Glomerular visceral epithelial cell (primary cell): Measurements from ENCODE around the gene ERBB4.
A peak's percentile ranks its signal among the peaks of the same experiment; 100 is the strongest.

ENCODE experiments used
- DNase-seq: peaks from one replicate; pipeline ENCODE4 v3.0.0-alpha.2; 2016; ENCODE audit errors: extremely low spot score

Gene ERBB4

DNA sequence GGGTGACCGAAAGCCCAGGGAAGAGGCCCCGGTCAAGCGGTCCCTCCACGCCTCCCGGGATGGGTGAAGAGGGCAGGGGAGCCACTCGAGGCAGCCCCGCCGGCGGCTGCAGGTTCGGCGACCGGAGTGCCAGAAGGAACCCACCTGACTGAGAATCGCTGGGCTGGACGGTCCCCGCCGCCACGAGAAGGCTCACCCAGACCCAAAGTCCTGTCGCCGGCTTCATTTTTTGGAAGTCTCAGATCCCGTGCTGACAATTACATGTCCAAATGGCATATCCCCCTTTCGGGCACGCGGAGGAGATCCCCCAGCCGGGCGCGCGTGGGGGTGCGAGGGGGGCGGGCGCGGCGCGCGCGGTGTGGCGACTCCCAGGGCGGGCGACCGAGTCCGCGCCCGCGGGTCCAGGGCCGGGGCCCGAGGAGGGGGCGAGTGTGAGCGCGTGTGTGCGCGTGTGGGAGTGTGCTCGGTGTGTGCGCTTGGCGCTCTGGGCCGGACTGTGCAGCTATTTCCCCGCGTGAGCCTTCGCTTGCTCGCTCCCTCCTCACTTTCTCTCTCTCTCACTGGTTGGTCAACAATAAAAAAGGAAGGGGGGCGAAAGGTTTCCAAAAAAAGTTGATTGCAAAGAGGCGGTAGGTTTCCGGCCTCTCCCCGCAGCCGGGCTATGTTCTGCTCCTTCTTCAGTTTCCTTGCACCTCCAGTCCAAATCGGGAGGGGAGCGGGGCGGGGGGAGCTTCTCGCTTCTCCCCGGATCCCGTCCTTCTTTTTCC is at the start of gene ERBB4:
ERBB4 (minus strand) TSS at position 498 of the 767 bp plus-strand sequence; CDS start at position 226, 272 bp downstream.
- peak; percentile 20 for DNase-seq

DNA sequence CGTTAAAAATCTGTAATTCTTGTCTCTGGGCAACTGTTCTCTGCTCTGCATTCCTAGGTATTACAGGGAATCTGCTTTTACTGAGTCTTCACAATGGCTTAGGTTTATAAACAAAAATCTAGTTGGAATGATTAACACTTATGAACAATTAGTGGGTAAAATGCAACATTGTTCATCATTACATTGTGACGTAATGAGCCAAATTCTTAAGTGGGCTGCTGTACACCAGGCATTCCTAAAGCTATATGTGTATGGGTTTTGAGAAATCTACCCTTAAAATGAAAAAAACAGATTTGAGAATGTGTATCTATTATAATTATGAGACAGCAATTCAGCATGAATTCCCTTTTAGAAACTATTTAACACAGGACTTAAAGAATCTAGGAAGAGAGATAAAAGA is 41.5 kb upstream of the ERBB4 start:
- DNase-seq: no peak

DNA sequence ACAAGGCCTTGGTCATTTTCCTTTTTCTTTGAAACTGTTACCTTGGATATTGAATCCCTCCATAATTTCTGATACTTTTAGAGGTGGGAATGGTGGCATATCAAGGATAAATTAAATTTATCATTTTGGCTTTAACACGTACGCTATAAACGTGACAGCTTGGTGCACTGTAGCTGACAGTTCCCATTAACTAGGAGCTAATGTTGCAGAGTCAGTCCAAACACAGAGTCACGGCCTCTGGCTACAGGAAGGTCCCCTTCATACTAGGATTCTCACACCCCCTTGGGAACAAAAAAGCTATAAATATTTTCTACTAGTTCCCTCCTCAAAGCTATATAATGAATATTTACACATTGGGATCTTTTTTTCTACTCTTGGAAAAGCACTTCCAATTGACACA is 17.7 kb upstream of the ERBB4 start:
- no peak for DNase-seq

DNA sequence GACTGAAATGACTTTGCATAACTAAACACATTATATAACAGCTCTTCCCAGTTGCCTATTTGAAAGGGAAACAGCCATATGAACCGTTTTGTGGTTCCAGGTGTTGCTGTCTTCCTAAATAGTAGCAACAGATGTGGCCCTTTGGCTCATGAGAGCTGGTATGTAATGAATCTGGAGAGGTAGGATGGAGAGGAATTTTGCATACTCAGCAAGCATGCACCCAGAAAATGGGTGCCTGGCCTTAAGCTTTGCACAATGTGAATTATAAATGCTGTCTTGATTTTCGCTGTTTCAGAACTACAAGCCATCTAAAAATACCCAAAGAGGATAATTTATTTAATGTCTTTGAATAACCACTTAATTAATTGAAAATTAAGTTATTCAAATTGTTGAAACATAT is 15.6 kb upstream of the ERBB4 start:
- DNase-seq: no peak

DNA sequence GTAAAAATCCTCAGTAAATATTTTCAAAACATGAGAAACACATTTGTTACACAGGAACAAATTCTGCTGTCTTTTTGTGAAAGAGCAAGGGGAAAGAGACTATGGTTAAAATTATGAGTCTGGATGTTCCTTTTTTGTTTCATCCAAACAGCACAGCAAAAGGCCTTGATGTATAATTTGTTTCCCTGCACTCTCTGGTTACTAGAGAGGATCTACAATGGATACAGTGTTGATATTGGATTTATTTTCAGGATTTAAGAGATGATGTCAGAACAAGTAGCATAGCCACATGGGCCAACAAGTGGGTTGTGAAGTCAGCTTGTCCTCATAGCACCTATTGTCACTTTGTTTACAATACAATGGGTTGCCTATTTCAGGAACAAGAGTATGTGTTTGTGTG is 11.3 kb upstream of the ERBB4 start:
- DNase-seq: no peak

DNA sequence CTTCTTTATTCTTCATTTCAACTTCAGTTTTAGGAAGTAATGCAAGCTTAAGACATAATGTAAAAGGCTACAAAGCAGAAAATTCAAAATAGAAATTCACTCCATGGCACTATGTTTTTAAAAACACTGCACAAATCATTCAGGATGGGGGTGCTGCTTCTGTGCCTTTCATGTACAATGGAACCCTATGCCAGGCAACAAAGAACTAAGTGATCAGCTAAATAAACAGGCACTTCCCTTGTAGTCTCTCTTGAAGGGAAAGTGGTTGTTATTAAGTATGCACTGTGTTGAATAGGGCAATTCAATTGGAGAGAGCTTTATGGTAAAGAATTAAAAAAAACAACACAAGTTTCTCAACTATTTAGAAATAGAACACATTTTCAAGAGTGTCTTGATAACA is 10.9 kb upstream of the ERBB4 start:
- DNase-seq: no peak

DNA sequence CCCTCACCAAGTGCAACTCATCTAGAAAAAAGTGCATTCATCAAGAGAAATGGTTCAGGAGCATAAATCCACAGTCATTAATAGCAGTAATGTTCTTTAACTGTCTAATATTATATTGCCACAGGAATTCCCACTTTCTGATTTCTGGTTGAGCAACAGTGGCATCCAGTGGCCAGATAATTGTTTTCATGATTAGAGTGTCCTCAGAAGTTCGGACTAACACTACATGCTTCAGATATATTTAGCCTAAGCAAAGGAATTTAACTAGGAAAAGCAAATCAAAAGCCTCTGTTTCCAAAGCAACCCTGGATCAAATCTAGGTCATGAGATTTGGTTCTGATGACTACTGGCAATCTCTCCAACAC is 9.8 kb upstream of the ERBB4 start:
- peak; percentile 49 for DNase-seq

DNA sequence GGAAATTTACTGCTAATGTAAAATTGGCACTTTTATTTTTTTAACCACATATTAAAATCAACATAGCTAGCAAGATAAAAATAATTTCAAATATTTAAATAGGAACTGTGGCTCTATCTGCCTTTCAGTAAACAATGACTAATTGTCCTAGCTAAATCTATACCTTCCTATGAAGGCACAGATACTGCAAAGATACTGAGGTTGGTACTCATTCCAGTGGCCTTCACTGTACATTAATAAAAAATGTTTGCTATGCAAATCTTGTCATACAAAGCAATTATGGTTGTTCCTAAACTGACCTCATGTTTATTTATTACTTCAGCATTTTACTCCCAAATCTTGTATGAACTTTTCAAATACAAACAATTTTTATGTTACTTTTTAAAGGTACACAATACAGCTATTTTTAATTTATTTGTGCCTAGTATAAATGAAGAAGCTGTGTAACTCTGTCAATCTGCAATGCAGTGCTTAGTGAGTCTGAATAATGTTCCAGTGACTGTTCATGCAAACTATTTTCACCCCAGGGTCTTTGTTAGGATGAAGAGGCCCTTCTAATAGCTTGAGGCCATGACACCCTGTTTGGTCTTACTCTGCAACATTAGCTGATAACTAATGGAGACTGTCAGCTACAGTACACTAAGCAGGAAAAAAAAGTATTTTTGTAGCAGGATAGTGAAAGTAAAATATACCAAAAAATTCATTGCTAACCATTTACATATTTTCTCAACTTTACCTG is 9.3 kb upstream of the ERBB4 start:
- no peak for DNase-seq

DNA sequence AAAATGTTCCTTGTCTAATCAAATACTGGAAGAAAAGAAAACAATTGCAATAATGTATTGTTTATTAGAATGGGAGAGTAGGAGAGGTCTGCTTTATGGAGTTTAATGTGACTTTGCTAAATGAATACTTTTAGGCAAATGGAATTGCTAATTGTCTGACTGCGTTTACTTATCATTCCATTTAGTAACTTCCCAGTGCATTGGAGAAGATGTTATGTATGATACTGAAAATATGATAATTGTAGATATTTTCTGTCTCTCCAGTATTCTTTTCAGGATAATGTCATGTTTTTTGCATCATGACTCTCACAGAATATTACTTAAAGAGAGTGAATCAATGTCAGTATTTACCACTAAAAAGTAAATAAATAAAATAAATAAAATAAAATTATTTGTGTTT is 8.1 kb upstream of the ERBB4 start:
- no peak for DNase-seq

DNA sequence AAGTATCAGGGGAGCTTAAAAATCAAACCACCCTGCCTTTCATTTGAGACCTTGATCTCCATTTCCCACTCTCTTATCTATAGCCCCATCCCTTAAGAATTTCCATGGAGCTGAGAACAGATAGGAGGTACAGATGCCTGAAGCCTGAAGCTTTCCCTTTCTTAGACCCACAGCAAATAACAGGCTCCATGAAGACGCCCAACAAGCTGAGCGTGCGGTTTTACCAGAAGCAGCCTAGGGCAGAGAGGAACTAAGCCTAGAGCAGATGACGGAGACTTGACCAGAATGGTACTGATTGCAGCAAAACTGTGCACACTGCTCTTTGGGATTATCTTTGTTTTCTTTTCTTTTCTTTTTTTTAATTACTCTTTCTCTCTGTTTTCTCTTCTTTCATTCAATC is 1.7 kb upstream of the ERBB4 start:
- no peak for DNase-seq

DNA sequence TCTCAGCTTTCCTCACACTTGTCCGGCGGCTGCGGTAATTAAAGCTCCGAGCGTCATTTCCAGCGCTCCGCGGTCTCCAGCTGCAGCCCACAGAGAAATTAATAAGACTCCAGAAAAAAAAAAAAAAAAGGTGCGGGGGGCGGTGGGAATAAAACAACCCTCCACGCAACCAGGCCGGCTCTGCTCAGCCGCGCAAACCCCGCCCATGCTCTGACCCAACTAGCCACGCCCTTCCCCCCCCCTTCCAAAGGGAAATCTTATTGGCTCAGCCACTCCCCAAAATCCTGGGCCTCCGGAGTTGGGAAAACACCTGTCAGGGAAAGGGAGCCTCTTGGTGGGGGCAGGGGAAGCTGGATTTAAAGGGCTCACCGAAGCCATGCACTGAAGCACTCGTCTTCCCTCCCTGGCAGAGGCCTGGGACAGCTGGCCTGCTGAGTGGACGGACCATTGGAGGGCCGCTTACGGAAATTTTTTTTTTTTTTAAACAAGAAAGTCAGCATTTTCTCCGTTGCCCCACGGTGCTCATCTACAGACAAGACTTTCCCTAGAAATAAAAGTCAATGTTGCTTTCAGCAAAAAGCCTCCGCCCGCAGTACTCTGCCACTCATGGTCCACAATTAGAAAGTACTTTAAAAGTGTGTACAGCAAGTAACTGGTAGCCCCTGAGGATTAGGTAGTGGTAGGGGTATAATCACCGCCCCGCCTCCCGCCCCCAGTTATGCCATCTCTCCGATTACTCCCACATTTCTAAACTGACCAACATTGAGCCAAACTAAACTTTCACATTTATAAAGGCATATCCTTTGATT is 674 bp upstream of the ERBB4 start:
- DNase-seq: peak; percentile 40

DNA sequence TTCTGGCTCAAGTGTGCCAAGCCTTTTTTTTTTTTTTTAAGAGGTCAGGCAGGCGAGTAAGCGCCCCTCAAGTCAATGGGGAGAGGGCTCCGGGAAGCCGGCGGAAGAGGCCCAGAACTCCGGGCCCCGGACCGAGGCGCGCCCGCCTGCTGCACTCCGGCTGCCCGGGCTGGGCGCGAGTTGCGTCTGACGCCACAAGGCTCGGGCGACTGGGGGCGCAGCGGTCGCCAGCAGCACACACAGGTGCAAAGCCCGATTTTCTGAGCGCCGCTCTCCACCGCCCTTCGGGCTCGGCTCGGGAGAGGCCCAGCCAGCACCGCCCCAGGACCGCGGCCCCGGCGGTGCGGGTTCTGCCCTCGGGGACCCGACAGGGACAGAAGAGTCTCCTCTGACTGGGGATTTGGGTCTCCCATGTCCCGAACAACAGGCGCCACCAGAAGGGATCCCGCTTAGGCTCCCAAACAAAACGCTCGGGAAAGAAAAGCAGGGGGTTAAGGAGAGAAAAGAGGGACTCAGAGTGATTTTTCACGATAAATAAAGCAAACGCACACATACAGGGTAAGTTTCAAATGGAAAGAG is 787 bp downstream of the ERBB4 start:
- DNase-seq: no peak

DNA sequence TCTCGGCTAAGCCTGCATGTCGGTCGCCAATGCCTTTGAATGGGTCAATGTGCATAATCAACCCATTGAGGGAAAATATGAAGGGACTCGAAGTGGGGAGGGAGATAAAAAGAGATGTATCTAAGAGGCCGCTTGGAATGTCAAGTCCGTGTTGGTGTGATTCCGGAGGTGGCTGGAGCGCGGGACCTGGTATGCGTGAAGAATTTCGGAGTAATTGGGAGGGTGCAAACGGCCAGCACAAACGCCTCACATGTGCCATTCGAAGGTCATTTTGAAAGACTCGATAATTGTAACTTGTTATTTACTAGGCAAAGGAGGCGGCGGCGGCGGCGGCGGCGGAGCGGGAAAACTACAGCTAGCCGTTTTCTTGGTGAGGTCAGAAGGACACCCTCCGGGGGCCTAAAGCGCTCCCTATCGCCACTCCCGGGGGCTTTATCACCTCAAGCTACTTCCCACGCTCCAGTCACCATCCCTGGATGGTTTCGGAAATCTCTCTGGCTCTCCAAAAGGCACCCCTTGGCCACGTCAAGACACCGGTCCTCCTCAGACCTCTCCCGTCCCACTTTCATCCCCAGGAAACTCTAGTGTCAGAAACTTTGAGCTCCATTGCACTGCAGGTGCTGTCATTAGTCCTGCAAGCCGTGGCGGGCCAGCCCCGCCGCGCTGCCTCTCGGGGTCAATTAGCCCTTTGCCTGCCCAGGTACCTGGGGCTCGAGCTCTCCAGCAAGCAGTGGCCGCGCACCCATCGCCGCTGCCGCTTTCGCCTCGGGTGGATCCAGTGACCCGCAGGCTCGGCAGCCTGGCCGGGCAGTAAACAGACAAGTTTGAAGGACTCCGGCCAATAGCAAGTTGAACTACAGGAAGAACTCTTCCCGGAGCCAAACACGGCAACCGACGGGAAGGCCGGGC is 1.5 kb downstream of the ERBB4 start:
- DNase-seq: peak; percentile 40

DNA sequence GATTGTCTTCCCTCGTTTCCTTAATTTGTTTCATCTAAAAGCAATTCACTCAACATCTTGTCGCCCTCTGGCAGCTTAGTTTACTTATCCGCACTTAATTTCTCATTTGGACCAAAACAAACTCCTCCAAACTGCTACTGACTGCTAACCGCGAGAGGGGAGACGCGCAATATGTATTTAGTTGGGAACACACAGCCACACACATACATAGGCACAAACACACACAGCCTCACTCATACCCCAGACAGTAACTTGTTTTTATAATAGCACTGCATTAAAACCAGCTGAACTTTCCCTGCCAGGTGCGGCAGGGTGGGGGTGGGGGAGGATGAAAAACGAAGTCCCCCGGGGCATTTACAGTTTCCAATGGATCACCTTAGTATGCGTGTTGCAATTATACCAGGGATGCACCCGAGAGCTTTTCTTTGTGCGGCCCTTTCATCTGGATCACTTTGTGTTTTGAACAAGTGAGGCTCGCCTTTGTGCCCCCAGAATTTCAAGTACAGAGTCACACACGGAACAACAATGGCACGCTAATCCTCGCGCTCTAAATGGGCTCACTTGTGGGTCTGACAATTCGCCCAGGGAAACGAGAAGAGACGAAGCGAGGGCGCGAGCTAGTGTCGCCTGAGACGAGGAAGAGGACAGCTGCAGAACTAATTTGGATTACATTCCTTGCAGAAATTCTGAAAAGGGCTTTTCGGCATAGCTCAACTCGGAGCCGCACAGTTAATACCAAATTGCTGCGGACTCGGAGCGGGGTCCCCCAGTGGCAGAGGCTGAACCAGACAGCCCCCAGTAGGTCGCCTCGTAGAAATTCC is 2.4 kb downstream of the ERBB4 start:
- DNase-seq: no peak

DNA sequence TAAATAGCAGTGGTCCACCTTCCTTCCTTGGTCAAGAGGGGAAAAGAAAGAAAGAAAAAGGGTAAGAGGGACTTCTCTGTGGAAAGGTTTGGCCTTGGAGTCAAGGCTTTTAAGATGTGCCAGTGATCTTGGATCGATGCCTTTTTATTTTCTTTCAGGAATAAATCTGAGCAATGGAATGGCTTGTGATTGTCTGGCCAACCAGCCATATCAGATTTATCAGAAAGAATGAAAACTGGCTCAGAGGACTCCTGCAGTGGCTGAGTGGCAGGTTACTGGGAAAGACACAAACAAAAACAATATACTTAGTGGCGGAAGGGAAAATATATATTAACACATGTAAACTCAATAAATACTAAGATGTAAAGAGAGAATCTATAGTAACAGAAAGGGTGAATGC is 4.3 kb downstream of the ERBB4 start:
- DNase-seq: no peak

DNA sequence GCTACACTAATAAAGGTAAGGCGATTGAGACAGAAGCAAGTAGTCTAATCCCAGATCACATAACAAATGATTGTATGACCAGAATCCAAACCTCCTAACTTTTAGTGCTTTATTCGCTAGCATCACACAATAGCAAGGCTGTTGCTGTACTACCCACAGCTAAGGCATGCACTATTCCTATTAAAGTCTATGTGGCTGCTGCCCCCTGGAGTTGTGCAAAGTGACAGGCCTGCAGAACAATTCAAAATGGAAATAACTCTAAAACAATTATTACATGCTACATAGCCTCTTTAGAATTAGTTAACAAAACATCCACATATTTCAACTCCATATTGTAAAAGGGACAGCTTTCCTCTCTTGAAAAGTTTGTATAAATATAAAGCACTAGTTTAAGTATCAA is 6.0 kb downstream of the ERBB4 start:
- no peak for DNase-seq

DNA sequence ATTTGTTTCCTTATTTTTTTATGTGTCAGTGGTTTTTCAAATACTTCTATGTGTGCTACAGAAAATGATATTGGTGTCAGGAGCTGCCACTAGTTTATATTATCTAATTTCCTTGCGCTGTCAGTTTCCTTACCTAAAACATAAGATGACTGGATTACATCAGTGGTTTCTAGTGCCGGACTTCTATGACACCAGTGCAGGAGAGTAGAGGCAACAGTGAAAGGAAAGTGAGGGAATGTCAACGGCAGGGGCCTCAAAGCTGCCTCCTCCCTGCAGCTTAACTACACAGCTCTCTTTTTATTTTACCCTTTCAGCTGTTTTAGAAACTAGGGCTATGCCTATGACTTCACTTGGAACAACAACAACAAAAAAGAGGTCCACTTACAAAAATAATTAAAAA is 6.5 kb downstream of the ERBB4 start:
- no peak for DNase-seq

DNA sequence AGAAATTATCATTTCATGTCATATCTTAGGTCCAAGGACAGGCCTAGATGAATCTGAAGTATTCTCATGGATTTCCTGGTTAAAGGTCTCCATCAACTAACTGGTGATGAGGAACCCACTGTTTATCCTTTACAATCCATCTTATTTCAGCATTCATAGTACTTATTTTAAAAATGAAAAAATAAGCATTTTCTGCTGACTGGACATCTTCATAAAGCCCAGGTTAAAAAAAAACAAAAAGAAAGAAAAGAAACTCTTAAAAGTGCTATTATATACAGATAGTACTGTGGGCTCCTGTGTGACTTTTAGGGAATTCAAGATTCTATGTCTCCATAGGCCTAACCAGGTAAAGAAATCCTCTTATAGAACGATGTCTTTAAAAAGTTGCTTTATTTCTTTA is 7.1 kb downstream of the ERBB4 start:
- no peak for DNase-seq

DNA sequence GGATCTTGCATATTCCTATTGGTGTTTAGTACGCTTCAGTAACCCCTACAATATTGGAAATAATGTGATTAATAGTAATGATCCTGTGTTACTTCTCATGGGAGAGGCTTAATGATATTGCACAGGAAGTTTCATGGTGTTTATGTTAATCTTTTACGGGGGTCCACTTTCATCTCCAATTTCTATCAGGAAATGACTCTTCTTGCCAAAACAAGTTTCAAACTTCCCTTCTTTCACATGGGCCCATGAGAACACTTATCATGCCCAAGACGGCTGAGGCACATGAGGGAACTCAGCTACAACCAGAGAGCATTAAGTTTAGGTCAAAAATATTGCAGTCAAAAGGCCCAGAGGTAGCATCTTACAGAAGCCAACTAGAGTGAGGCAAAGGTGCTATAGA is 7.6 kb downstream of the ERBB4 start:
- no peak for DNase-seq

DNA sequence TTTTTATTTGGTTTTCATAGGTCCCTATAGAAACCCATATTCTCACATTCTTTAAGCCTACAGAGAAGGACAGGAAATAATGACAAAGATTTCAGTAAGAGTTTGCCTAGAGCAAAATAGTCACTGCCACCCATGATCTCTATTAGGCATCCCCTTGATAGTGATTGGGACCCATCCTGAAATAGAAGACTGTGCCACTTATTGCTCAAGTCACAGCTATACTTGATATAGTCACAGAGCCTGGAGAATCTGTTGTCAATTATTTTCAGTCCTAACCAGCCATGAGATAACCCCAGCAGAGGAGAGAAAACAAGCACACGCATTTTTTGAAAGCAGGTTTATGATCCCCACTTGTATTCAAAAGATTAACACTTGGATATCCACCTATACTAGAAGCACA is 8.2 kb downstream of the ERBB4 start:
- no peak for DNase-seq
